HG02852 (cell line): Measurements from ENCODE around the gene PPP1R9A.

Experiments
- ATAC-seq: cut with Tn5 transposase; IDR thresholded peaks from one replicate; pipeline ENCODE4 v1.9.1; 2021; ENCODE audit warnings: mild to moderate bottlenecking, moderate library complexity; ENCODE audit not compliant: unreplicated experiment

Gene PPP1R9A

DNA sequence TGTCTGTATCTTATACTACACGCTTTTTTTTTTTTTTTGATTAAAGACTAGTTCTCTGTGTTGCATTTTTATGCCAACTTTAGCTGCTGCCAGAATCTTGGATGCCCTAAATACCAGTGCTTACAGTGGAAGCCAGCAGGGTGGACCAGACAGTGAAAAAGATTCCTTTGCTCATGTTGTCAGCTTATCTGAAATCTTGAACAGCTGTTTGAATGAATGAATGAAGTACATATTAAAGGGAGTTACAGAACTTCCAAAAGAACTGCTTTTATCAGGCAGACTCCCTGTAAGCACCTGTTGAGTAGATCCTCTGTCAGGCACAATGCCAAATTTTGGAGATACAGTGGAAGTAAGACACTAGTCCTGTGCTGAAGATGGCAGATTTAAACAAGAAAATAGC lies 184.9 kb downstream of the PPP1R9A start:
- no peak for ATAC-seq

GRCh38 chr7:95095259-95095965 lies 188.0 kb downstream of the PPP1R9A start:
- no peak for ATAC-seq

GRCh38 chr7:95095966-95096540 lies 188.7 kb downstream of the PPP1R9A start:
- ATAC-seq = no peak

GRCh38 chr7:95097291-95097690 lies 189.9 kb downstream of the PPP1R9A start:
- ATAC-seq = no peak

DNA sequence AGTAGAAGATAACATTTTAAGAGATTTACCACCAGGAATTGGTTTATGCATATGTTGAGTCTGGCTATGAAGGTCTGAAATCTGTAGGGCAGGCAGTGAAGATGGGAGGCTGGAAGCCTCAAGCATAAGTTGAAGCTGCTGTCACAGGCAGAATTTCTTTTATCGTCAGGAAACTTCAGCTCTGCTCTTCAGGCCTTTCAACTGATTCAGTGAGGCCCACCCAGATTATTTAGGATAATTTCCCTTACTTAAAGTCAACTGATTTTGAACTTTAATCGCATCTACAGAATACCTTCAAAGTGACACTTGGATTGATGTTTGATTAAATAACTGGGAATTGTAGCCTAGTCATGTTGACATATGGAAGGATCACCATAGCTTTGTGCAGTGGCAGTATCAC lies 190.5 kb downstream of the PPP1R9A start:
- no peak for ATAC-seq

- ATAC-seq = no peak
Observed at GRCh38 chr7:95099106-95099505, 191.7 kb downstream of the PPP1R9A start.

DNA sequence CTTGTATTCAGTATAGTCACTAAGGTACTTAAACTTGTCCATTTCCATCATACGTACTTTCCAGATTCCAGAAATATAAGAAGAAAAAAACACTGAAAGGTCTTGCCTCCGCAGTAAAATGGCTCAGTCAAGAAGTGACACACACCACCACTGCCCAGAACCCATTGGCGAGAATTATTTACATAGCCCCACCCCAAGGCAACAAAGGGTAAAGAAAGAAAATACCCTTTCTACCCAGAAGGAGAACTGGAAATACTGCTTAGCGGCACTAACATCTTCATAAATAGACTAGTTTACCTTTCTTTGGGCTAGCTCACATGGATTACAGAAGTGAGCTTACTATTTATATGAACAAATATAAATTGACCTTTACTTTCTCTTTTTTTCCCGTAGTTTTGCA lies 194.0 kb downstream of the PPP1R9A start:
- no peak for ATAC-seq

GRCh38 chr7:95102662-95103061 lies 195.3 kb downstream of the PPP1R9A start:
- no peak for ATAC-seq

DNA sequence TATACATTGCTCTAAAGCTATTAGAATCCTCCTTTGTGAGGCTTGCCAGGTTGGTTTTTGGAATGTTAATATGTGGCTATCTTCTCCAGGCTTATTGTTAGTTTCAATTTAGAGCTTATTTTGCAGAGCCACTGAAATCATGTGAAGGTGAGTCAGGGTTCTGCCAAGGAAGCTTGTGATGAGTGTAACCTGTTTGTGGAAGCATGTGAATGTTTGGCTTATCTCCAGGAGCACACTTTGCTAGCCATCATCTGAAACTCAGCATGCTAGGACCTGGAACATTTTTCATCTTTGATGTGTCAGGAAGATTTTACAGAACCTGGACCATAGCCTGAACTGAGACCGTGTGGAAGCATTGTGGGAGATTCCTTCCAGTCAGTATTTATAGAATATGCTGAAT lies 197.3 kb downstream of the PPP1R9A start:
- no peak for ATAC-seq

- ATAC-seq = no peak
Observed at GRCh38 chr7:95105627-95106026, 198.2 kb downstream of the PPP1R9A start.

DNA sequence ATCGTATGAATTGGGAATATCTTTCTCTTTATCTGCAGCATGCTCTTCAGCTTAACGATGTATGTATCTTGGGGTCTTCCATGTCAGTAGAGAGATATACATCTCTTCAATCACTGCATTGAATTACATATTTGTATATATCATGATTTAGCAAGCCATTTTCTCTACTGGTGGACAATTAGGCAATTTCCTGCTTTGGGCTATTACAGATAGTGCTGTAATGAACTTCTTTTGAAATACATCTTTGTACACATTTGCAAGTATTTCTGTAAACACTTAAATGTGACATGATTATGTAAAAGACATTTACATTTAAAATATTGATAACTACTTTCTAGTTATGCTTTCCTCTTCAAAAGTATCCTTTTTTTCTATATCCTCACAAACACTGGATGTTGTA lies 199.0 kb downstream of the PPP1R9A start:
- ATAC-seq = no peak

- no peak for ATAC-seq
Observed at GRCh38 chr7:95110707-95111106, 203.3 kb downstream of the PPP1R9A start.

GRCh38 chr7:95113590-95113989 lies 206.2 kb downstream of the PPP1R9A start:
- no peak for ATAC-seq

GRCh38 chr7:95126053-95126709 lies 218.8 kb downstream of the PPP1R9A start:
- ATAC-seq = no peak

GRCh38 chr7:95132500-95132899 lies 225.1 kb downstream of the PPP1R9A start:
- no peak for ATAC-seq

- ATAC-seq = no peak
Observed at GRCh38 chr7:95139922-95140321, 232.5 kb downstream of the PPP1R9A start.

- ATAC-seq = no peak
Observed at GRCh38 chr7:95141755-95142154, 234.4 kb downstream of the PPP1R9A start.

GRCh38 chr7:95144256-95144655 lies 236.9 kb downstream of the PPP1R9A start:
- no peak for ATAC-seq

- no peak for ATAC-seq
Observed at GRCh38 chr7:95155965-95156364, 248.6 kb downstream of the PPP1R9A start.

DNA sequence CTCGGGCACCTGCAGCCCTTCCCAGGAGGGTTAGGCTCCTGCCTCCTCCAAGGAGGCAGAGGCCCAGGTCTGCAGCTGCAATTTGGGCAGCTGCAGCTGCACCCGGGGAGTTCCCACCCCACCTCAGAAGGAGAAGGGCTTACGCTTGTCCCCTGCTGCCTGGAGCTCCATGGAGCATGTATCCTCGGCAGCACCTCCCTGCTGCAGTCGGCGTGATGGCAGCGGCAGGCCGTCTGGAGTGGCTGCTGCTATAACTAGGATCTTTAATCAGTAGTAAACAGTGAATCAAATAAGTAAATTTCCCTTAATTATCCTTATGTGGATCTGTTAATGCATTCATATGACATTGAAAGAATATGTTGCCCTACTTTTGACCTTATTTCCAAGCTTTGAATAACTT lies 250.0 kb downstream of the PPP1R9A start:
- ATAC-seq = no peak

GRCh38 chr7:95169678-95170077 lies 262.3 kb downstream of the PPP1R9A start:
- ATAC-seq = no peak

DNA sequence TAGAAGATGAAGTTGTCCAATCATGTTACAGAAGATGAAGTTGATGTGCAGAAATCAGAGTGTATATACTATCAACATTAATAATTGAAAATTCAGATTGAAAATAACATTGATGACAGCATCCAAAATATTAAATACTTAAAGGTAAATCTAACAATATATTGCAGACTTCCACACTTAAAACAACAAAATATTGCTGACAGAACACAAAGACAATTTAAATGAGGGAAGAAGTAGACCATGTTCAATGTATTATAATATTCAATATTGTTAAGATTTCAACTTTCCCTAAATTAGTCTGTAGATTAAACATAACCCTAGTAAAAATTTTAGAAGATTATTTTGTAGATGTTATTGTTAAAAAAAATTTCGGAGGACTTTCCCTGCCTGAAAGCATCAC lies 265.0 kb downstream of the PPP1R9A start:
- no peak for ATAC-seq
